Glomerular visceral epithelial cell (primary cell): ENCODE measurements around the gene PIEZO2.
A peak's percentile ranks its signal among the peaks of the same experiment; 100 is the strongest.
"Not testable (repeated sequence)": the region's sequence is repeated elsewhere in the genome, so short reads cannot be mapped to it uniquely, and the experiment has no call there.

ENCODE experiments used
- DNase-seq: peaks from one replicate; pipeline ENCODE4 v3.0.0-alpha.2; 2016; ENCODE audit errors: extremely low spot score

PIEZO2 gene

DNA sequence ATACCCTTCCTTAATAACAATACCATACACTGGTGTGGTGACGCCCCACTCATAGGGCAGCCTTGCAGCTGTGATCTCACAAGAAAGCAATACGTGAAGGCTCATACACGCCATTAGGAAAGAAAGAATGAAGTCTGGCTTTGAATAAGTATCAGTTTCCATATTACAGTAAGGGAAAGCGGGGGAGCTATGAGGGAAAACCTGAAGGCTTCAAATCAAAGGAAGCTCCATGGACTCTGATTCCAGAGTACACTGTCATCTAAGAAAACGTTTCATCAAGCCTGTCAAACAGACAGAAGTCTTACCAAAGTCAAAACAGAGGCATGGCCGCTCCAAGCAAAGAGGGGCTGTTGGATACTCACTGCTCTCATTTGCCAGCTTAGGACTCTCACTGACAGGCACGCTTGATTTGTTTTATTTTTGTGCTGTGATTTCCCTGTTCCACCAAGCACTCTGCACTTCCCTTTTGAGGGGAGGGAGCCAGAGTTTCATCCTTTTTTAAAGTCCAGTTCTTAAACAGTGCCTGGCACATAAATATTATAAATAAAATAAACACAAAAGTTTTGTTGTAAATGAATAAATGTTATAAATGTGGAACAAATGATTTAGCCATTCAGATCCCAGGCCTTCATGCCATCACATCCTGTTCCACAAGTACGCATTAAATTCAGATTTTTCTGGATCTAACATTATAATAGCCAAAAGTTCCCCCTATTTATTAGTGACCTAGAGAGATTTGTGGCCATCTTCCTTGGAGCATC, 221.2 kb downstream of the PIEZO2 start:
- no peak for DNase-seq

DNA sequence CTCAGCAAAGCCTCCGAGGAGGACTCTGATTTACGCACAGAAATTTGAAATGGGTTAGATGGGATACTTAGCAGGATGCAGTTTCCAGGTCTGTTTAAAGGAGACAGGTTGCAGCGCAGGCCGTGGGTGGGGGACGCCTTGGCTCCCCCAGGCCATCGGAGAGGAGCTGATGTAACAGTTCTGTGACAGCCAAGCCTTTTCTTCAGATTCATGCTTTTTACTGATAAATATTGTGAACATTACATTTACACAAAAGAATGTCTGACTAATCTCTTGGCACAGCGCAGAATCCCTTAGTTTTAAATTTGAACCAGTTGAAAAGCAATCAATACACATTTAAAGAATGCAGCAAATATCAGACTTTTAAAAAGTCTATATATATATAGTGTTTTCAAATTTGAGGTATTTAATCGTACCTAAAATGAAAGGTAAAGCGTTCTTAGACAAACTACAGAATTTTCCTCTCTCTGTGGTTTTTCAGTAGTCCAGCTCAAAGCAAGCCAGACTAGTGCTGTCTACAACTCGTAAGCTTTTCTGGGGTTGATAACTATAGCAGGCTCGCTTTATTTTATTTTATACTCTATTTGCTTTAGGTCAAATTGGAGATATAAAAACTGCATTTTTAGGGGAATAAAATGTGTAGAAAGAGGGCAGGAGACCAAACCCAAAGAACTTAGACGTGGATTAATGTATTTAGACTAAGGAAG, 221.9 kb downstream of the PIEZO2 start:
- peak; percentile 19 for DNase-seq

DNA sequence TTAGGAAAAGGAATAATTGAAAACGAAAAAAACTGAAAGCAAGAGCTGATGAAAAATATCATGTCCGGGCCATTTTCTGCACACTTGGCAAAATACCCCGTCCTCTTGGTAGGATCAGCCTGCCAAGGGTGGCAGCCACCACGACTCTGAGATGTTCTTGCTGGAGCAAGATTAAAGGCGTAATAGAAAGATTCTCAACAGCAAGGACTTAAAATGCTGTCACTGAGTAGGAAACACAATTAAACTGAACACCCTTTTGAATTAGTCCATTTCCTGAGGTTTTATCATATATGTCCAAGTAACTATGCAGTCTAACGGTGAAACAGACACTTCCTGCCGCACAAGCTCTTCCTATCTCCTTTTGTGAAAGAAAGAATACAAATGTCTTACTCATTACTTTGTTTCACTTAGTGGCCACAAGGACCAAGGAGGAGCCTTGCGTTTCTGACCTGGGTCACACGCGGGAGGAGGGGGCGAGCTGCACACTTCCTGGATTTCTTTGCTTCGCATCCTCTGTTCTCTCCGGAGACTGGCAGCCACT, 222.7 kb downstream of the PIEZO2 start:
- peak; percentile 33 for DNase-seq

DNA sequence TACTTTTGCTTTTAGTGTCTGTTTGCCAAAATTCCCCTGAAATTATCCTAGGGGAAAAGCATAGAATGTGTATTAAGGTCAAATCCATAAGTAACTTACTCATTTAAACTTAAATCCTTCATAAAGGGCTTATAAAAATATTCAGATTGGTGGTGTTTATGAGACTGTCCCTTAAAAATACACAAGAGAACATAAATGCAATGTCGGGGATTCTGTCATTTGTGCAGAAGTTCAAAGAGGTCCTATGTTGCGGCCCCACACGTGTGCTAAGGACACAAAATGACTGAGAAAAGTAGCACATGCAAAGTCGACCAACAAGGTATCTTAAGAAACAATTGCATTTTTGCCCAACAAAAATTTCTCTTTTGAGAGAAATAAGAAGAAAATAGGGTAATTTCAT, 225.1 kb downstream of the PIEZO2 start:
- no peak for DNase-seq

DNA sequence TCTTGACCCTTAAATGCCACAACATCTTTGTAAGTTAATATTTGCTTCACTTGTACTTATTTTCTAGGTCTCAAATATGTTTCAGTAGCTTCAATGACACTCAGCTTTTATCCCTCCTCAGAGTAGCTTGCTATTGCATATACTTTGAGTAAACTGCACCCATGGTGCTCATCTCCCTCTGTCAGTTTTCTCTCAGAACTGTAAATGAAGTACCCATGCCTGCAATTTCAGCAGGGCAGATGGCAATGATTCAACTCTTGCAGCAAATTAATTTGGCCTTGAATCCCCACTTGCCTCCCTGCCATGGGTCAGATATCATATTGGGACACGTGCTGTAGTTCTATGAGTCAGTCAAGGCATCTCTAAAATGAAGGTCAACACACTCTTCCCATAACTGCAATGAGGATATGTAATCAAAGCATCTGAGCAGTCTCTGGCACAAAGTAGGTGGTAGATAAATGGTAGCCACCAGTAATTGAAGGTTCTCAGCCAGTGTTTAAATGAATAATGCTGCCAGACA, 225.8 kb downstream of the PIEZO2 start:
- DNase-seq = no peak

DNA sequence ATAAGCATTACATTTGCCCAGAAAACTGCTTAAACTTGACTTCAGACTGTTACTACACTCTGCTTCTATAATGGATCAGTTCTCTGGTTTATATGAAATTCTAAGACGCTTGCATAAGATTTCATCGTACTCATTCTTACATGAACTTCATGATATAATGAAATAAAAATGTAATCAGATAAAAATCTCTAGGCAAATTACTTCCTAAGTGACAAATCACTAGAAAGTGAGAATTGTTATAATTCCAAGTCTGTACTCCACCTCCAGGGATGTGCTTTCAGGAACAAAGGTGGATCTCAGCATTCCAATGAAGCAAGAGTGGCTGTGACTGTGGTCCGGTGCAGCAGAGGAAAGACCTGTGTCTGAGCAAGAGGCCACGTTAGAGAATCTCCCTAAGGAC, 226.2 kb downstream of the PIEZO2 start:
- no peak for DNase-seq

DNA sequence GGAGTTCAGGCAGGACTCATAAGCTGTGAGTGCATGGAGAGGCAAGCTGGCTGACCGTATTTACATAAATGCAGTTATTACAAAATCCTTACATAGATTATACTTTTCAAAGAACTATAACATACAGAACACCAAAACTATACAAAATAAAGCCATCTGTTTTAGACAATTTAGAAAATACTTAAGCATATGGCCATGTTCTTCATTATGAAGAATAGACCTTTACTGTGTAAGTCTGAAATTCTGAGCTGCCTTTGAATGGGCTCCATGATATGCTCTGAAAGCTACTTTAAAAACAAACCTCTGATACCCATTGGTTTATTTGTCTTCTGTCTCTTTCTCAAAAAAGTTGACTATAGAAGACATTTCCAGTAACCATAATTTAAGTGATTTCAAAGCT, 226.7 kb downstream of the PIEZO2 start:
- DNase-seq = not testable (repeated sequence)

DNA sequence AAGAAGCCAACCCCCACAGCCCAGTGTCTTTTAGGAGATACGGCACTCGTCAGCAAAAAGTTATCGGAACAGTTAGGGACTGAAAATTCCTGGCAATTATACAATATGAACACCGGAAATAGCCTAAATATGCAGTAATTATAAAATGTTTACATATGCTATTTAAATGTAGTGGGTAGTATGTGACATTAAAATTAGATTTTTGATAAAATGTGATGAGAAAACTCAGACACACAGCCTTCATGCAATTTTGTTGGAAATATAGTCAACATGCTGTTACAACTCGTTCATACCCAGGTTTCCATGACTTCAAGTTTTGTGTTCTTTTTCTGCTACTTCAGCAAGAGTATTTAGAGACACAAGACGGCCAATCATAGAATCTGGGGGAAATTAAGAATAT, 229.1 kb downstream of the PIEZO2 start:
- DNase-seq = not testable (repeated sequence)

DNA sequence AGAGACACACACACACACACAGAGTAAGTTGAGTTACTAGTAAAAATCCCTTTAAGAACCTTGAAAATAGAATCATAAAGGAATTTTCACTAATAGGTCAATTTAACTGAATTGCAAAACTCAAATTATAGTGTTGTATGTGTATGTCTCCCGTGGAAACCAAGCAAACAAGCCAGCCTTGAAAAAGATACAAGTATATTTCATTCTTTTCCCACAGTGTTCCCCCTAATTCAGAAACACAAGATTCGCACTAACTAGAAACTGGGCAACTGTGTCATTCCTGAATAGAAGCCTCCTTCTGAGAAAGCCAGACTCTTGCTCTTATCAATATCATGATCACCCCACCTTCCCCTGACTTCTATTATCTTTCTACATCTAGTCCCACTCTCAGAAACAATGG, 229.5 kb downstream of the PIEZO2 start:
- DNase-seq = no peak

DNA sequence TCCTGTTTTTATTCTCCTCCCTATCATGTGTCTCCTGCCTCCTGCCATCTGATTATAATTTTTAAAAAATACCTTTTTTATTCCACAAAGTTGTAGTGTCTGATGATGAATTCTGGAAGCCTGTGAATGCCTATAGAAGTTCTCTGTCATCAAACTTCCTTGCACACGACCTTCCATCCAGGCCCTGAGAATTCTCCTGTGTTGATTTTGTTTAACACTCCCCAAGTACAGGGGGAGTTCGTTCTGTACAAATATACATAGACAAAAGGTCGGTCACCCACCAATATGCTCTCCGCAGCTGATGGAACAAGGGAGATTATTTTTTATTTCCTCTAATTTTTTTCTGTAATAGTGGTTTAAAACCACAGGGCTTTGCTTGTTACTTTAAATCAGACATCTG, 232.5 kb downstream of the PIEZO2 start:
- DNase-seq = no peak

DNA sequence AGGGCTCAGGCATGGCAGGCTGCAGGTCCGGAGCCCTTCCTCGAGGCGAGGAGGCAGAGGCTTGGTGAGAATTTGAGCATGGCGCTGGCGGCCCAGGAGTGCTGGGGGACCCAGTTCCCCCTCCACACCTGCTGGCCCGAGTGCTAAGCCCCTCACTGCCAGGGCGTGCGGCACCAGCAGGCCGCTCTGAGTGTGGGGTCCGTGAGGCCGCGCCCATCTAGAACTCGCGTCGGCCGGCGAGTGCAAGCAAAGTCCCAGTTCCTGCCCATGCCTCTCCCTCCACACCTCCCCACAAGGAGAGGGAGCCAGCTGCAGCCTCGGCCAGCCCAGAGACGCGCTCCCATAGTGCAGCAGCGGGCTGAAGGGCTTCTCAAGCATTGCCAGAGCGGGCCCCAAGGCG, 233.0 kb downstream of the PIEZO2 start:
- DNase-seq = no peak

DNA sequence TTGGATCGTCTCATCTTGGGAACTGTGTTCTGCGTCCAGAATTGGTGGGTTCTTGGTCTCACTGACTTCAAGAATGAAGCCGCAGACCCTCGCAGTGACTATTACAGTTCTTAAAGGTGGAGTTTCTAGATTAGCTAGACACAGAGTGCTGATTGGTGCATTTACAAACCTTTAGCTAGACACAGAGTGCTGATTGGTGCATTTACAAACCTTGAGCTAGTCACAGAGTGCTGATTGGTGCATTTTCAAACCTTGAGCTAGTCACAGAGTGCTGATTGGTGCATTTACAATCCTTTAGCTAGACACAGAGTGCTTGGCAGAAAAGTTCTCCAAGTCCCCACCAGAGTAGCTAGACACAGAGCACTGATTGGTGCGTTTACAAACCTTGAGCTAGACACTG, 233.6 kb downstream of the PIEZO2 start:
- DNase-seq = not testable (repeated sequence)

DNA sequence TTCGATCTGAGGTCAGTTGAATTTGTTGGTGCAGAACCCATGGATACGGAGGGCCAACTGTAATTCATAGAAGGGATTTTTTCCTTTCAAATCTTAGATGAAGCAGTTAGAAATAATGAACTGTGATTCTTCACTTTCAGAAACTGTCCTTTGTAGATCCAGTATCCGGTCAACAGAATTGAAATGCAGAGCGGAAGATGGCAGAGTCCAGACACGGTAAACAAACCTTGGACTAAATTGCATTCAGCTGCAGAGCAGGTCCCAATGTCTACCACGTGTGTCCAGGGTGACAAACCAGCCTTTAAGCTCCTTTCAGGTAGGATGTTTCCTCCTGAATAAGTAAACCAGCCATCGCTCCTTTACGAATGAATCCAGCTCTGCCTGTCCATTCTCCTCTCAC, 234.8 kb downstream of the PIEZO2 start:
- not testable (repeated sequence) for DNase-seq

DNA sequence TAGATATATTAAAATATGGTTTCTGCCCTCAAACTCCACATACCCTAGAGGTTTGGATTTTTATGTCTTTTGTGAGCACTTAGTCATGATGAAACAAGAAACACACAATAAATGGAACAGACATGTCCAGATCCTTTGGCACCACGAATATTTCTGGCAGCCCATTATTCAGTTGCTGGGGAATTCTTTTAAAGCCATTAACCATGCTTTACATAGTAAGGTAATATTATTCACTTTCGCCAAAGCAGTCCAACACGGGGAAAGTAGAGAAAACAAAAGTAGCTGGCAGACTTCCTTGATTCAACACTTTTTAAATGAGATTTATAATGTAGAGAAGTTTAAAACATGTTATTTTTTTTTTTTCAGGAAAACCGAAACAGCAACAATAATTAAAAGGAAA, 235.4 kb downstream of the PIEZO2 start:
- no peak for DNase-seq

DNA sequence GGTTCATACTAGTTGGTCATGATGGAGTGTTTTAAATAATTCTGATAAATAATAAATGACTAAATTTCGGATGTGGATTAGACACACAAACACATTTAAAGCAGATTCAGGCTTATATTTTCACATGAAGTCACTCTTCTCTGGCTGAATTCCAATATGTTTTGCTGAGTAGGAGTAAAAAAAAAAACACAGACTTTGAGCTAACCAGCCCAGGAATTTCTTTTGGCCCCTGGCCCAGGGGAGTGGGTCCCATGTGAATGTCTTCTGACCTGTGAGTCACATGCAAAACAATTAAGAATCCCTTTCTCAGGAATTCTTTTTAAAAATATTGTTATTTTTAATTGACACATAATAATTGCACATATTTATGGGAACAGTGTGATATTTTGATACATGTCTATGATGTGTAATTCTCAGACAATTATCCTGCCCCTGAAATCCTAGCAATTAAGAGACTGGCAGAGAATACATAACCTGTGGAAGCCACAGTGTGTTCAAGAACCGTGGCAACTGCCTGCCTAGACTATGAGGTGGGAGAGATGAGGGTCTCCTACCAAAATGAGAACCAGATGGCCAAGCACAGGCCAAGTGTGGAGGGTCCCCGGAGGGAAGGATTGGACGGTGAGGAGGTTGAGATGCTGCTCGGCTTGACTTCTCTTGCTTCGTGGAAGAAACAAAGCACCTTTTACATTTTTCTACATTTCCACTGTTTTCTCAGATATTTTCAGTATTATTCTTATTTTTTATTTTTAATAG, 236.4 kb downstream of the PIEZO2 start:
- DNase-seq = peak; percentile 52

DNA sequence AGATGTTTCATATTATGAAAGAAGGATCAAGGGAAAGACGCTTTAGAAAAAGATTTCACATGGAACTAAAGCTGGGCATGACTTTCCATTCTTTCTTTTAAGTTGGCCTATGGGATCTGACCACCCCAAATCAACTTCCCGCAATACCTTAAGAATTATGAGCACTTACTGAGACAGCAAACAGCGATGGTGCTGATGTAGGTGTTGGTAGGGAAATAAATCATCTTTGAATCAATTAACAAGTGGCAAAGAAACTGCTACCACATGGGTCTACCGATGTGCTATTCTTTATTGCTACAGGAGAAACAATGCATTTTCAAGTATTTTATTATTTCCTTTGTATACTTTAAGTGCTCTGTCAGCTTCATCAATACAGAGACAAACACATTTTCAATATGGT, 239.6 kb downstream of the PIEZO2 start:
- DNase-seq = no peak

DNA sequence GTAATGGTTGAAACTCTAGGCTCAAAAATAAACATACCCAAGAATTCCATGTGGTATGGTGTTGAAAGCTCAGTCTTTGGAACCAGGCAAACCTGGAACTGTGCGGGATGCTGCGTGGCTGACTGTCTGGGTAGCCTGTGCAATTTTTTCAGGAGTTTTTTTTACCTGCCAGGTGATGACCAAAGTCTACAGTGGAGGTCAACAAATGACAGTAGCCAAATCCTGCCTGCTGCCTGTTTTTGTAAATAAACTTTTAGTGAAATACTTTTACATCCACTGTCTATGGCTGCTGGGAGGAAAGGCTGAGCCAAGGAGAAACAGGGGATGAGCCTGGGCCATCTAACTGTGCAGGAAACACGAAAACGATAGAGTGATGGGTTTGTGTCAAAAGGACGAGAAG, 240.6 kb downstream of the PIEZO2 start:
- no peak for DNase-seq

DNA sequence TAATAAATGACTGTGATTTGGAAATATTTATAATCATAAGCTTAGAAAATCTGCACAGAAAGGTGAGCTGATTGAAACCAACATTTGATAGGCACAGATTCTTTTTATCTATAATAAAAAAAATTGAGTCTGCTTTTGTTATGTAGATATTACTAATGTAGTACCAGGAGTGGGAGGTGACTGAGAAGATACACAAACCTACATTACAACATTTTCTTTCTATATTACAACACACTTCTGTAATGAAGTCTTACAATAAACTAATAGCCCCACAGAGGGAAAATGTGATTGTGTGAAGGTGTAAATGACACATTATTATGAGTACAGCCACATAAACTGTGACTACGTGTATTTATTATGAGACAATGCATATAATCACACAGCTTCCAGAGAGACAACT, 241.6 kb downstream of the PIEZO2 start:
- DNase-seq = no peak

DNA sequence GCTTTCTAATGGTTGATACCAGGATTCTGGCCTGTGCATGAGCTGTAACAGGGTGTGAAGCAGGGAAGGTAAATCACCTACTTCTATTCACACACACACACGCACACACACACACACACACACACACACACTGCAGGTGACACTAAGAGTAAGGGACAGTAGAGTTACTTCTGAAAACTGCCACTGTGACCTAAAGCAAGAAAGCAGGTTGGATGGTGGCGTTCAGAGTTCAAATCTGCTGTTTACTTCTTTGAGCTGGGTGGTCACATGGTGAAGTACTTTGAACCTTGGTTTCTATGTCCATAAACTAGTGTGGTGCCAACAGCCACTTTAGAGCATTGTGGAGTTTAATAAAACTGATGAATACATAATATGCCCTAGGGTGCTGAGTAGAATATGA, 248.0 kb downstream of the PIEZO2 start:
- no peak for DNase-seq

DNA sequence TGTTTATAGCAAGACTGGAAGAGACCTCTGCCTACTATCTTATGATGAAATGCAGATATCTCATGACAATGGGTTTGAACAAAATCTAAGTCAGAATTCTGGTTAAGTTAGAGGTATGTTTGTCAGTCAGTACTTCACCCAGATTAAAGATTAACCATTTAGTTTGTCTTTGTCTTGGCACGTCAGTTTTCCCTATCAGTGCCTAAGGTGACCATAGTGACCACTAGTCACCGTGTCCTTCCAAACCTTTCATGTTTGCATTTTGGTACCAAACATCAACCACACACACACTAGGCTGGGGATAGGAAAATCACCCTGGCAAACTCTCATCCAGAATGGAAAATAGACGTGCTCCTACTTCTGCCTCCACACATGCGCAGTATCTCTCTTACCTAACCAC, 248.9 kb downstream of the PIEZO2 start:
- no peak for DNase-seq

DNA sequence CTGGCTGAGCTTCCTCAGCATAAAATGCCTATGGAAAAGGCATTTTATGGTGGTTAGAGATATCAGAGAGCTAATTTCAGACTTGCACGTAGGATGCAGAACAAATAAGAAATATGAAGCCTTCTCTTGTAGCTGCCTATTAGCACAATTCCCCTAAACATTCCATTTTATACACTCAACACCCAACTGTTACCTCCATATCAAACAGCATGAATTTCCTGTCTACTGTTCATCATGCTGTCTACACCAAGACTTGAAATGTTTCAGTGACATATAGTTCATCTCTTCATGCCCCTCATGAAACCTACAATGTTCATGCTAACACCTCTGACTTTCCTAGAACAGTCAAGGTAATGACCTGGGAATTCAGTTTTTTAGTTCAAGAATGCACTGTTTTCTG, 249.9 kb downstream of the PIEZO2 start:
- DNase-seq = no peak

DNA sequence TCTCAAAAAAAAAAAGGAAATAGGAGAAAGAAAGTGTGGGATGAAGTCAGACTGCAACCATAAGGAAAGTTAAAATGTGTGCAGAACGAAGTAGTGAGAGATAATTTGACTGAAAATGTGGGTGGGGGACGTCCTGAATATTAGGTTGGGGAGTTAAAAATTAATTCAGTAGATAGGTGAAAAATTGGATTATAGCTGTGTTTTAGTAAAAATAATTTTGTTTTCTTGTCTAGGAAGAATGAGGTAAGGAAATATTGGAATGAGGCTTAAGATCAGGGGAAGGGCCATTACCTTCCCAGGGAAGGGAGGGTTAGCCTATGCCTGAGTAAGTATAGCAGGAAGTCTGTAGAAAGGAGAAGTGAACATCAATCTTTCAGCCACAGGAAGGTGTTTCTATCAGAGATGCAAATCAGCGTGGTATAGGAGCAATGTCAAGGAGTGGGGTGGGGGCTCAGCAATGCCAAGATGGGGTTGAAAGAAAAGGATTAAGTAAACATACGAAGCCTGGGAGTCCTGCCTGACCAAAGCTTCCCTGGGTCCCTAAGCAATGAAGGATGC, 250.9 kb downstream of the PIEZO2 start:
- no peak for DNase-seq
